H1 (cell line): ENCODE measurements around the gene VEGFC. TPM values are rescaled to one million over a fixed set of nuclear protein-coding genes. Genes with fewer than 3 reads are reported as not detected.

Experiments used
- CTCF ChIA-PET: fragments of 300-600 bp; sonication (Branson Sonifier 250); formaldehyde crosslinking; loops from one replicate; lab custom pipeline; 2021; ENCODE audit not compliant: partially characterized antibody; lab: Charles Lee
- POLR2A ChIA-PET: fragments of 300-600 bp; sonication (Branson Sonifier 250); formaldehyde crosslinking; loops from one replicate; lab custom pipeline; 2021; ENCODE audit warnings: inconsistent platforms; ENCODE audit not compliant: partially characterized antibody; lab: Charles Lee
- DNase-seq, 2 experiments: peaks; one replicate each; pipeline versions ENCODE4 v3.0.0 to v3.0.0-alpha.2; 2010 to 2022; ENCODE audit warnings: low spot score in 2 of 2, low read depth in 1 of 2, mixed read lengths in 1 of 2
- FAIRE-seq: peaks from 2 replicates; lab custom pipeline; 2011; peaks lifted over from hg19 to GRCh38; lab: Jason Lieb, UNC
- H2AFZ ChIP-seq: 2 replicates; pipeline ENCODE4 v1.8.1; 2012; ENCODE audit warnings: low read length, inconsistent platforms
- H2AK5ac ChIP-seq: 2 replicates; pipeline ENCODE4 v1.6.1; 2013; ENCODE audit warnings: low read depth, low read length
- H2BK120ac ChIP-seq: replicated peaks from 2 replicates; pipeline ENCODE3; 2013; ENCODE audit warnings: low read depth, low read length, inconsistent platforms
- H2BK12ac ChIP-seq: 2 replicates; pipeline ENCODE4 v1.6.1; 2013; ENCODE audit warnings: low read depth, low read length
- H2BK15ac ChIP-seq: 2 replicates; pipeline ENCODE4 v1.6.1; 2013; ENCODE audit warnings: low read length
- H2BK20ac ChIP-seq: 2 replicates; pipeline ENCODE4 v1.6.1; 2013; ENCODE audit warnings: low read length
- H2BK5ac ChIP-seq: 2 replicates; pipeline ENCODE4 v1.6.1; 2013; ENCODE audit warnings: low read depth, low read length
- H3K14ac ChIP-seq: 2 replicates; pipeline ENCODE4 v1.6.1; 2013; ENCODE audit warnings: inconsistent platforms; ENCODE audit not compliant: insufficient read length
- H3K18ac ChIP-seq: 2 replicates; pipeline ENCODE4 v1.6.1; 2013; ENCODE audit warnings: low read length; ENCODE audit errors: extremely low read depth
- H3K23ac ChIP-seq: 2 replicates; pipeline ENCODE4 v1.6.1; 2013; ENCODE audit warnings: inconsistent platforms; ENCODE audit not compliant: insufficient read length
- H3K23me2 ChIP-seq: 2 replicates; pipeline ENCODE4 v1.6.1; 2013; ENCODE audit warnings: low read depth, low read length
- H3K27ac ChIP-seq: 2 replicates; pipeline ENCODE4 v1.6.1; 2011; ENCODE audit warnings: low read depth, low read length, inconsistent platforms
- H3K27me3 ChIP-seq, 4 experiments: replicated peaks in 1 of 4; 1 replicate in 1 of 4; 2 replicates in 3 of 4; pipeline versions ENCODE4 v1.6.1 to v1.8.1; 2011 to 2013; ENCODE audit warnings: low read length in 3 of 4, mild to moderate bottlenecking in 3 of 4, inconsistent platforms in 2 of 4, mixed read lengths in 2 of 4, moderate library complexity in 1 of 4; ENCODE audit not compliant: control insufficient read depth in 3 of 4, insufficient read depth in 3 of 4; ENCODE audit errors: extremely low read depth in 1 of 4
- H3K36me3 ChIP-seq, 4 experiments: 2 replicates each; pipeline versions ENCODE4 v1.6.1 to v1.8.1; 2011 to 2013; ENCODE audit warnings: mild to moderate bottlenecking in 4 of 4, low read length in 3 of 4, moderate library complexity in 2 of 4, control low read depth in 1 of 4, inconsistent platforms in 1 of 4; ENCODE audit not compliant: insufficient read depth in 4 of 4, control insufficient read depth in 2 of 4
- H3K4ac ChIP-seq: replicated peaks from 2 replicates; pipeline ENCODE3; 2013; ENCODE audit warnings: low read length, low read depth, mixed read lengths, inconsistent platforms; ENCODE audit not compliant: insufficient read length
- H3K4me1 ChIP-seq, 4 experiments: replicated peaks in 1 of 4; 1 replicate in 1 of 4; 2 replicates in 3 of 4; pipeline versions ENCODE4 v1.6.1 to v1.8.1; 2011 to 2013; ENCODE audit warnings: low read length in 3 of 4, inconsistent platforms in 2 of 4, mixed read lengths in 1 of 4; ENCODE audit not compliant: insufficient read depth in 4 of 4, control insufficient read depth in 3 of 4
- H3K4me2 ChIP-seq, 2 experiments: 2 replicates each; pipeline versions ENCODE4 v1.6.1 to v1.8.1; 2011 to 2013; ENCODE audit warnings: low read depth in 2 of 2, low read length in 2 of 2, control low read depth in 1 of 2, inconsistent platforms in 1 of 2, mild to moderate bottlenecking in 1 of 2; ENCODE audit not compliant: insufficient read depth in 1 of 2
- H3K4me3 ChIP-seq, 4 experiments: fragments of 200-600, 300-600 bp in 1 of 4; sonication (generic), shearing (Covaris generic), sonication (Bioruptor Twin) in 1 of 4; 2 replicates each; pipeline versions ENCODE4 v1.5.1 to v1.8.1; 2011 to 2016; ENCODE audit warnings: low read length in 4 of 4, low read depth in 3 of 4, control low read depth in 2 of 4, inconsistent platforms in 2 of 4, mild to moderate bottlenecking in 2 of 4, mixed read lengths in 1 of 4, moderate library complexity in 1 of 4; ENCODE audit not compliant: insufficient read depth in 2 of 4; ENCODE audit errors: extremely low read depth in 1 of 4
- H3K56ac ChIP-seq: replicated peaks from 2 replicates; pipeline ENCODE3; 2013; ENCODE audit warnings: low read depth, mild to moderate bottlenecking, mixed read lengths, low read length, inconsistent platforms; ENCODE audit not compliant: insufficient read length
- H3K79me1 ChIP-seq: 2 replicates; pipeline ENCODE4 v1.6.1; 2013; ENCODE audit warnings: low read depth, low read length, control low read depth
- H3K79me2 ChIP-seq, 2 experiments: 2 replicates each; pipeline versions ENCODE4 v1.6.1 to v1.8.1; 2012 to 2013; ENCODE audit warnings: low read length in 2 of 2, mild to moderate bottlenecking in 2 of 2, inconsistent platforms in 1 of 2; ENCODE audit not compliant: insufficient read depth in 2 of 2, control insufficient read depth in 1 of 2
- H3K9ac ChIP-seq, 4 experiments: replicated peaks in 1 of 4; 1 replicate in 1 of 4; 2 replicates in 3 of 4; pipeline versions ENCODE4 v1.6.1 to v1.8.1; 2011 to 2013; ENCODE audit warnings: low read depth in 3 of 4, low read length in 3 of 4, control low read depth in 2 of 4, mild to moderate bottlenecking in 2 of 4, moderate library complexity in 2 of 4, inconsistent platforms in 1 of 4; ENCODE audit errors: extremely low read depth in 1 of 4
- H3K9me3 ChIP-seq, 2 experiments: 2 replicates each; pipeline versions ENCODE4 v1.6.1 to v1.8.1; 2012 to 2013; ENCODE audit warnings: mild to moderate bottlenecking in 2 of 2, moderate library complexity in 2 of 2, control low read depth in 1 of 2, inconsistent platforms in 1 of 2, low read depth in 1 of 2, low read length in 1 of 2, mixed read lengths in 1 of 2; ENCODE audit not compliant: insufficient read depth in 2 of 2
- H4K20me1 ChIP-seq, 2 experiments: replicated peaks in 1 of 2; 2 replicates each; pipeline versions ENCODE3 to v1.8.1; 2011 to 2013; ENCODE audit warnings: inconsistent platforms in 2 of 2, low read length in 2 of 2, mild to moderate bottlenecking in 1 of 2; ENCODE audit not compliant: insufficient read depth in 2 of 2, control insufficient read depth in 1 of 2
- H4K5ac ChIP-seq: 2 replicates; pipeline ENCODE4 v1.6.1; 2013; ENCODE audit warnings: low read length, low read depth, mixed read lengths, inconsistent platforms; ENCODE audit not compliant: insufficient read length
- H4K8ac ChIP-seq: 2 replicates; pipeline ENCODE4 v1.8.0; 2013; ENCODE audit warnings: mild to moderate bottlenecking, moderate library complexity, low read length, inconsistent platforms; ENCODE audit not compliant: insufficient read depth; ENCODE audit errors: extremely low read depth
- H4K91ac ChIP-seq: replicated peaks from 2 replicates; pipeline ENCODE3; 2013; ENCODE audit warnings: low read length, mixed read lengths, inconsistent platforms; ENCODE audit not compliant: insufficient read length
- BACH1 ChIP-seq: IDR thresholded peaks from 2 replicates; pipeline ENCODE4 v1.6.1; 2012; ENCODE audit warnings: low read length, improper control_type of control experiment
- CHD1 ChIP-seq: IDR thresholded peaks from 2 replicates; pipeline ENCODE4 v1.6.1; 2012; ENCODE audit warnings: low read depth, low read length, improper control_type of control experiment
- HDAC6 ChIP-seq: IDR thresholded peaks from one replicate; pipeline ENCODE4 v1.7.1; 2012; ENCODE audit warnings: low read depth, mild to moderate bottlenecking, inconsistent platforms, low read length, moderate library complexity
- KDM1A ChIP-seq: fragments of 200-600, 300-600 bp; sonication (generic); IDR thresholded peaks from 2 replicates; pipeline ENCODE4 v1.7.1; 2016; ENCODE audit warnings: mild to moderate bottlenecking, low read length, borderline replicate concordance
- POU5F1 ChIP-seq: IDR thresholded peaks from 2 replicates; pipeline ENCODE4 v1.6.1; 2011; ENCODE audit warnings: low read depth, mild to moderate bottlenecking, low read length, moderate library complexity
- SIRT6 ChIP-seq: IDR thresholded peaks from one replicate; pipeline ENCODE4 v1.7.1; 2012; ENCODE audit warnings: low read length, inconsistent platforms
- WGBS, 2 experiments: shearing (Covaris generic) in 1 of 2; methylation state at CpG; one replicate each; pipeline versions ENCODE4 v1.1.6 to v1.1.7; 2013 to 2015; ENCODE audit warnings: low lambda C conversion rate in 2 of 2, mixed read lengths in 2 of 2, inconsistent platforms in 1 of 2, low coverage in 1 of 2, missing lambda C conversion rate in 1 of 2; ENCODE audit not compliant: insufficient replicate concordance in 2 of 2, insufficient coverage in 1 of 2, insufficient read length in 1 of 2; ENCODE audit errors: extremely low coverage in 1 of 2, missing lambda C conversion rate in 1 of 2; 5-methylcytosine and 5-hydroxymethylcytosine counted together
- polyA plus RNA-seq, 7 experiments: library from polyadenylated mRNA; depleted of rRNA in 3 of 7; stranded (reverse) in 5 of 7; unstranded in 2 of 7; fragments of >200 nt in 5 of 7; fragments of 200-250 nt in 2 of 7; gene quantifications; 1 replicate in 5 of 7; 2 replicates in 1 of 7; 4 replicates in 1 of 7; pipeline versions ENCODE4 v1.2.1 to v1.2.3, GENCODE V29; 2011 to 2013; ENCODE audit warnings: missing spikeins in 2 of 7, mixed read lengths in 2 of 7
- total RNA-seq: library from RNA; stranded (reverse); fragmentation: NEBNext Ultra II Directional; extraction: Animal tissue kit (Norgen Biotek cat#: 25700); gene quantifications from 2 replicates; pipeline ENCODE4 v1.2.1, GENCODE V29; 2021

Gene VEGFC
- total and polyA plus RNA-seq, 2 of the 8 experiments (the other 6 are each of a cell fraction or from before 2014, with no cell fraction given) = 0.53 to 1.4 TPM

GRCh38 chr4:176778063-176778462 is 14.7 kb downstream of the VEGFC start:
- H3K14ac ChIP-seq = no peak overlapping the region
- DNase-seq (no peak), FAIRE-seq (no peak)
- H3K9ac ChIP-seq = no peak overlapping the region
- H3K79me1 ChIP-seq = no peaks in the 10 kb centered on the region
- no peak overlapping the region for H4K91ac ChIP-seq
- no peak overlapping the region for H3K18ac ChIP-seq
- no peaks in the 10 kb centered on the region for H3K27me3 ChIP-seq
- ChIA-PET POLR2A (no interaction called here), CTCF (interaction anchor here (0.5 to 1.0 kb wide), 3 partner anchors 11 to 274 kb away, joined by 3 to 6 read pairs (median 3); no protein-coding TSS in a partner anchor)
- H4K5ac ChIP-seq = no peak overlapping the region
- H2BK20ac ChIP-seq = no peak overlapping the region
- H3K56ac ChIP-seq = no peak overlapping the region
- H2BK12ac ChIP-seq = no peak overlapping the region
- no peak overlapping the region for H3K4me2 ChIP-seq
- no peak overlapping the region for H2AK5ac ChIP-seq
- H4K8ac ChIP-seq = no peak overlapping the region
- no peak overlapping the region for H3K27ac ChIP-seq
- no peak overlapping the region for H2BK120ac ChIP-seq
- no peak overlapping the region for H2BK15ac ChIP-seq
- no peaks in the 10 kb centered on the region for H3K23me2 ChIP-seq
- H3K9me3 ChIP-seq = no peaks in the 10 kb centered on the region
- no peak overlapping the region for H3K4me3 ChIP-seq
- no peaks in the 10 kb centered on the region for H3K36me3 ChIP-seq
- TF ChIP-seq KDM1A (no peak), HDAC6 (no peak), BACH1 (no peak), SIRT6 (no peak), CHD1 (no peak), POU5F1 (no peak)
- H2AFZ ChIP-seq = no peak overlapping the region
- H3K23ac ChIP-seq = no peak overlapping the region
- 48% methylated on average over 2 of the region's 2 CpGs; no CpG with 5 or more reads in 1 of the 2 experiments for WGBS, 2 experiments
- H2BK5ac ChIP-seq = no peak overlapping the region
- H4K20me1 ChIP-seq = no peaks in the 10 kb centered on the region
- 0 out of 7 replicates have a peak, but pooled peaks cover 0 to 4% (median 0%) of the 10 kb centered on the region in 4 experiments for H3K4me1 ChIP-seq
- no peak overlapping the region for H3K4ac ChIP-seq
- H3K79me2 ChIP-seq = no peaks in the 10 kb centered on the region
